T-helper 22 cell (primary cell): ENCODE measurements around the gene UPF1.

Experiments used
- DNase-seq: peaks from one replicate; pipeline ENCODE4 v3.0.0-alpha.2; 2020; ENCODE audit warnings: low read depth

The UPF1 gene

GRCh38 chr19:18875726-18876125, 44.0 kb downstream of the UPF1 start:
- DNase-seq: no peak

DNA sequence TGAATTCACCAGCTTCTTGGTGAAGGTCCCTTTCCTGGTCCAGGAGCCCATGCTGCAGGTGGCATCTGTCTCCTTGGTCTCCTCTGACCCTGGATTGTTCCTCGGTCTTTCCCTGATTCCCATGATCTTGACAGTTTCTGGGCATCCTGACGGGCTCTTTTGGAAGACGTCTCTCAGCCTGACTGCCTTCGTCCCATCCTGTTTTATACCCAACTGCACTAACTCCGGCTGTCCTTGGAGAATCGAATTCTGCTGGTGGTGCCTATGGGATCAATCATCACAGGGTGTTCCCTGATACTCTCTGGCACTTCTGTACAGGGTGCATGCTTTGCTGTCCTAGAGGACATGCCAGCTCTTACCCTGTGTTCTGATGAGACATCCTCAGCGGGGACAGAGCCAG, 45.1 kb downstream of the UPF1 start:
- DNase-seq: no peak

DNA sequence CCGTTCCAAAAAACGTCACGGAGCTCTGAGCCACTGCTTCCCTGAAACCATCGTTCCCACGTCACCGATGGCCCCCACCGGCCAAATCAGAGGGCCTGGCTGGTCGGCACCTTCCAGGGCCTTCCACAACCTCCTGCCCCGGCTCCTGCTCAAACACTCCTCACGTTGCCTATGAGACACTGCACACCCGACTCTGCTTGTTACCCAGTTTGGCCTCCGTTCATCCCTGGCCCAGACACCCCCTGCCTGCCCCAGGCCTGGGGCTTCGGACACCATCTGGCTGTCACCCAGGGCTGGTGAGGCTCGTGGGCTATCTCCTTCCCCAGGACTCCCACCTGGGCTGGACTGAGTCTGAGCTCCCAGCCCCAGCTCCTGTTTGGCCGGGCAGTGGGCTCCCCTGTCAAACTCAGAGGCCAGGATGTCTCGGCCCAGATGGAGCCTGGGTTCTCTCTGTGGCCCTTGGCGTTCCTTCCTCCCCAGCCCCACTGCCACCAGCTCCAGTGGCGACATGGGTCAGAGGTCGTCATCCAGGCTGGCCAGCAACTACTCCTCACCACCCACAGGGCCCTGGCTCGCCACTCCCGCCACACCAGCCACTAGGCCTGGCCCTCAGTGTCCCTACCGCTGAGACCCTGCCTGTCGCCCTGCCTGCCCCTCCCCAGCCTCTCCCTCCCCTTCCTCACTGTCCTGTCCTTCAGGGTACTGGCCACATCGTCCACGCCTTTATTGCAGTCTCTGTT, 46.5 kb downstream of the UPF1 start:
- DNase-seq: no peak

DNA sequence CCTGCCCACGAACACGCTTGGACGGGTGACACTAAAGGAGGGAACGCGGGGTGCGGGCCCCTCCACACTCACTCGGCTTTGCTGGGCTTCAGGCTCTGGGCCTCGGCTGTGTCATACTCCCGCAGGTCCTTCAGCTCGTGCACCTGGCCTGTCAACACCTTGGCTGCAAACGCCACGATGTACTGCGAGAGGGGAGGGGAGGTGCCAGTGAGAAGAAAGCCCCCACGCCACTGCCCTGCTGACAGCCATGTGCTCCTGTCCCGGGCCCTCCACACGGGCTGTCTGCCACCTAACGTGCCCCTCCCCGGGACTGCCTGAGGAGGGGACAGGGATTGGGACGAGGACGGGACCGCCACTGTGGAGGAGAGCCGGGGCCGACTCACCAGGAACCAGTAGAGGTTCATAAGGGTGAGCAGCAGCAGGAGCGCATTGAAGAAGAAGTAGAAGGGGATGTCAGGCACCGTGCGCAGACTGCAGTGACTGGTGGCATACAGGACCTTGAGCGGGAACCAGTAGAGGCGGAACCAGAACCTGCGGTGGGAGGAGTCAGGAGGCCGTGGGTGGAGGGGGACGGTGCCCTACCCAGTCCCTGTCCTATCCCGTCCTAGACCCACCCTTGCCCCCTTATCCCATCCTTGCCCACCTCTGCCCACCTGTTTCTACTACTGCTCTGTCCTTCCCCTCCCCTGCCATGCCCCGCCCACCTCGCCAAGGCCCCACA, 47.3 kb downstream of the UPF1 start:
- DNase-seq: no peak

GRCh38 chr19:18879579-18880373, 48.0 kb downstream of the UPF1 start:
- DNase-seq: no peak

GRCh38 chr19:18881491-18881890, 49.7 kb downstream of the UPF1 start:
- no peak for DNase-seq

GRCh38 chr19:18883526-18884304, 52.0 kb downstream of the UPF1 start:
- no peak for DNase-seq

DNA sequence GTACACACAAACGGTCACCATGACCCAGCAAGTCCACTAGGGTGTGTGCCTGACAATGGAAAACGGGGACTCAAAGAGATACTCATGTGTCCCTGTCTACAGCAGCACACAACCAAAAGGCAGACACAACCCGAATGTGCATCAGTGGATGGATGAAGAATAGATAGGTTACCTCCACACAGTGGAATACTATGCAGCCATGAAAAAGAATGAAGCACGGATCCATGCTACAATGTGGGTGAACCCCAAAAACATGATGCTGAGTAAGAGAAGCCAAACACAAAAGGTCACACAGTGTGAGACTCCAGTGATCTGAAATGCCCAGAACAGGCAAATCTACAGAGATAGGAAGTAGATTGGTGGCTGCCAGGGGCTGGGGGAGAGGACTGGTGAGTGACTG, 55.2 kb downstream of the UPF1 start:
- DNase-seq: no peak

GRCh38 chr19:18889949-18890745, 58.4 kb downstream of the UPF1 start:
- no peak for DNase-seq

DNA sequence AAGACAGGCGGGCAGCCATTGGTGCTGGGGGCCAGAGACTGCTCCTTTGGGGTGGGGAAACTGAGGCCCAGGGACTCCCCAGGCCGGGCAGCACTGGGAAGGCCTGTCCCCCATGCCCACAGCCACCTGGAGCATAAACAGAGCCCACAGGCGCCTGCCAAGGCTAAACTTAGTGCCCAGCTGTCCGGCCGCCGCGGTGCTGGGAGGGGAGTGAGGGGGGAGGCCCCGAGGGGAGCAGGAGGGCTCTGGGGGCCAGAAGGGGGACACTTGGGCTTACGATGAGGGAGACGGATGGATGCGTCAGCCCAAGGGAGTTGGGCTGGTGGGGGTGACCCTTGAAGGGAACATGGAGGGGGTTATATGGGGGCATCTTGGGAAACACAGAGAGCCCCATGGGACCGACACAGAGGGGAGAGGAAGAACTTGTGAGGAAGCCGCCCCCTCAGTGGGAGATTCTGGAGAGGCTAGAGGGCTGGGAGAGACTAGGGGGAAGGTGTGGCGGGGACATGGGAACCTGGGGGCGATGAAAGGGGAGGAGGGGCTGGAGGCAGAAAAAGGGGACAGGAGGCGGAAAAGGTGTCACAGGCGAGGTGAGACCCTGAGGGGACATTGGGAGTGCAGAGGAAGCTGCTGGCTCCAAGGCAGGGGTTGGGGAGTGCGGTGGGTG, 62.0 kb downstream of the UPF1 start:
- no peak for DNase-seq

- DNase-seq: no peak
These were observed 62.7 kb downstream of the UPF1 start for GRCh38 chr19:18894254-18895037.

DNA sequence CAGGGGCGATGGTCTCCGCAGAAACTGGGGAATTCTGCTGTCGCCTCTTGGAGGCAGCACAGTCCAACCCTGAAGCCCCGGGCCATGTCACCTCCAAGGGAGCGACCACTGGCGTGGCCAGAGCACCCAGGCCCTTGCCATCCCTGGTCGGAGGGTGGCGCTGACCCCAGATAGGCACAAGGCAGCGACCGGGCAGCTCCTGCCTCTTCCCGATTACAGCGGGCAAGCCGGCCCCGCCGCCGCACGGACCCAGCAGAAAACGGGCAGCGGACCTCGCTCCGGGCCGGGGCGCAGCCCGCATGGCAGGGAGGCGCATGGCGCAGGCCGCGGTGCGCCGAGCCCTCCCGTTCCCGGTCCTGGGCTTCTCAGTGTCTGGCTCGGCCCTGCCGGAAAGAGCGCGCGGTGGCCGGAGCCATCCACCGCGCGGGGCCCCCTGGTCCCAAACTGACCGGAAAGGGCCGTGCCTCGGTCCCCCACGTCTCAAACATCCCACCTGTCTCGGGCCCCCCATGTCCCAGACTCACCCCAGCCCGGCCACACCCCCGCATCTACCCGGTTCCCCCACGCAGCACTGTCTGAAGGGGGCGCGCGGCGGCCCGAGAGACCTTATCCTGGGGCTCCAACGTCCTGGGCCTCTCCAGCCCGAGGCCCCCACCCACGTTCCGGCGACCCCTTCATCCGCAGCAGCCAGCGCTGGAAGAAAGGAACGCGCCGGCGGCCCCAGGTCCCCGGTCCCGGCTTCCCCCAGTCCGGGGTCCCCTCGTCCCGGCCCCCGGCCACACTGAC, 63.5 kb downstream of the UPF1 start:
- DNase-seq: no peak

DNA sequence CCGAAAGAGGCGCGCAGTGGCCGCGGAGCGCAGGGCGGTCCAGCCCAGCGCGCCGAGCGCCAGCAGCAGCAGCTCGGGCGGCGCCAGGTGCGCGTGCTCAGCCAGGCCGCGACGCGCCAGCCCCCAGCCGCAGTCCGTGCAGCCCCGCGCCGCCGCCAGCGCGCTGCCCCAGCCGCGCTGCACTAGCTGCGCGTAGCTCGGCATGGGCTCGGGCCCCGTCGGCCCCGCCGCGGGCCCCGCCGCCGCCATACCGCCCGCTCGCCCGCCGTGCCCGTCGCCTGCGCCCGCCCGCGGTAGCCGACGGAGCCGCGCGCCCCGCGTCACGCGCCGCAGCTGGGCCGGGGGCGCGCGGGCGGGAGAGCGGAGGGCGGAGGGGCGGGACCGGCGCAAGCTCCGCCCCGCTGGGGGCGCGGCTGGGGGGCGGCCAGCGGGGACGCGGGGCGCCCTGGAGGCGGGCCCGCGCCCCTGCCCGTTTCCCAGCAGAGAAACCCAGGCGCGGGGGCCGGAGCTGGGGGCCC, 64.1 kb downstream of the UPF1 start, which contains the start of gene CERS1:
Gene CERS1, minus strand, starts transcription at position 335 of the 518 bp plus-strand sequence. Its CDS starts 86 bp downstream, at position 249.
- DNase-seq: no peak

DNA sequence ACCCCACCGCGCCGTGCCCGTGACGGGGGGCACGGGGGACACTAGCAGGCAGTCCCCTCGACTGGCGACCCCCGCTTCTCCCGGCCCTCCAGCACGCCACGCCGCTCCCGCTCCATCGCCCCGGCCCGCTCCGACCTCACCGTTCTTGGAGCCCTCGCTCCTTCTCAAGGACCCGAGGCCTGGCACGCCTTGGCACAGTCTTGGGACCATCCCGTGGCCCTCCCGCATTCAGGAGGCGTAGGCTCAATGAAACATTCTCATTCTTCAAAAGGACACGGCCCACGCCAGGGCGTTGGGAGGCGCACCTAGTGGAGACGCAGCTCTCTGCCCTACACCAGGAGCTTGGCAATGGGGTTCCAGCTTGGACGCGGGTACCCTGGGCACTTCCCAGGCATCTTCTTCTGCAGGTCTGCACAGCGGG, 64.7 kb downstream of the UPF1 start:
- no peak for DNase-seq

- DNase-seq: no peak
These were observed 65.6 kb downstream of the UPF1 start for GRCh38 chr19:18897094-18898029.

GRCh38 chr19:18898081-18898606, 66.4 kb downstream of the UPF1 start:
- DNase-seq: no peak
